Panc1 (cell line): ENCODE data around the gene NR2C1. TPM values are rescaled to one million over a fixed set of nuclear protein-coding genes. Genes with fewer than 3 reads are reported as not detected.

ENCODE experiments used
- ATAC-seq: fragments of 200-7000 bp; cut with Tn5 transposase; 2 replicates; pipeline ENCODE4 v1.9.1; 2020; ENCODE audit warnings: mild to moderate bottlenecking, moderate library complexity
- BruUV-seq: library from RNA; stranded (reverse); fragments of 400-500 nt; replicated peaks from 2 replicates; lab custom pipeline; 2021; lab: Mats Ljungman, UMichigan
- CTCF ChIA-PET: fragments of 300-600 bp; sonication (Branson Sonifier 250); formaldehyde crosslinking; loops from one replicate; lab custom pipeline; 2022; ENCODE audit warnings: antibody characterized with exemption; lab: Charles Lee
- POLR2A ChIA-PET: fragments of 300-600 bp; sonication (Branson Sonifier 250); formaldehyde crosslinking; loops from one replicate; lab custom pipeline; 2022; ENCODE audit warnings: antibody characterized with exemption; lab: Charles Lee
- DNase-seq: peaks from one replicate; pipeline ENCODE4 v3.0.0-alpha.2; 2010; ENCODE audit warnings: low read depth, low spot score
- H3K27ac ChIP-seq: 2 replicates; pipeline ENCODE4 v1.5.1; 2011; ENCODE audit warnings: mild to moderate bottlenecking, low read length, inconsistent platforms
- H3K27me3 ChIP-seq: fragments of 200-500 bp; sonication (Bioruptor generic); 2 replicates; pipeline ENCODE4 v1.6.0; 2014; ENCODE audit warnings: low read length, inconsistent platforms; ENCODE audit not compliant: control insufficient read depth, insufficient read depth
- H3K36me3 ChIP-seq: fragments of 200-500 bp; sonication (Bioruptor generic); 2 replicates; pipeline ENCODE4 v1.5.1; 2014; ENCODE audit warnings: inconsistent platforms, mild to moderate bottlenecking, low read length, moderate library complexity; ENCODE audit not compliant: control insufficient read depth, insufficient read depth
- H3K4me1 ChIP-seq: 2 replicates; pipeline ENCODE4 v1.5.1; 2011; ENCODE audit warnings: inconsistent platforms, mild to moderate bottlenecking, low read length, moderate library complexity; ENCODE audit not compliant: control insufficient read depth, insufficient read depth
- H3K4me3 ChIP-seq, 2 experiments: 2 replicates each; pipeline ENCODE4 v1.5.1; 2011 to 2012; ENCODE audit warnings: low read depth in 2 of 2, low read length in 2 of 2, mild to moderate bottlenecking in 2 of 2, inconsistent platforms in 1 of 2, moderate library complexity in 1 of 2
- H3K9me3 ChIP-seq: fragments of 200-500 bp; sonication (Bioruptor generic); 2 replicates; pipeline ENCODE4 v1.5.1; 2014; ENCODE audit warnings: low read depth, mild to moderate bottlenecking, inconsistent platforms, low read length, moderate library complexity; ENCODE audit not compliant: control insufficient read depth, insufficient read depth
- POLR2AphosphoS5 ChIP-seq: IDR thresholded peaks from 2 replicates; pipeline ENCODE4 v1.6.1; 2012; ENCODE audit warnings: mild to moderate bottlenecking, low read depth, low read length, moderate library complexity
- SIN3A ChIP-seq: IDR thresholded peaks from 2 replicates; pipeline ENCODE4 v1.6.1; 2012; ENCODE audit warnings: low read depth, mild to moderate bottlenecking, low read length, moderate library complexity, borderline replicate concordance; ENCODE audit not compliant: insufficient read depth
- TCF7L2 ChIP-seq: IDR thresholded peaks from 2 replicates; pipeline ENCODE4 v1.6.1; 2011; ENCODE audit warnings: mild to moderate bottlenecking, low read depth, low read length, inconsistent platforms
- in situ Hi-C: cut with HindIII; loops from 2 replicates; pipeline ENCODE4 v1.10.0; 2016; ENCODE audit warnings: low sequenced_read_pairs, low pct_unique_long_range_greater_than_20kb
- intact Hi-C: fragments of 100-400 bp; cut with micrococcal nuclease; formaldehyde crosslinking; loops from one replicate; pipeline ENCODE4 v1.10.0; 2022; ENCODE audit not compliant: unreplicated experiment
- total RNA-seq: library from RNA; stranded (reverse); gene quantifications from one replicate; pipeline ENCODE4 v1.2.1, GENCODE V29; 2021; ENCODE audit not compliant: unreplicated experiment
- TF ChIP-seq, protein P1 (sequence below): fragments of 450-650 bp; IDR thresholded peaks from 2 replicates; pipeline ENCODE4 v1.5.1; 2017; ENCODE audit warnings: mild to moderate bottlenecking
- TF ChIP-seq, protein P2 (sequence below), 2 experiments: IDR thresholded peaks; 2 replicates each; pipeline ENCODE4 v1.6.1; 2011 to 2012; ENCODE audit warnings: low read depth in 2 of 2, control low read depth in 1 of 2, low read length in 1 of 2, mild to moderate bottlenecking in 1 of 2, moderate library complexity in 1 of 2; ENCODE audit not compliant: insufficient read depth in 1 of 2

The NR2C1 gene
- total RNA-seq, 1 experiment from 2014 or later, result 84.6 TPM

DNA sequence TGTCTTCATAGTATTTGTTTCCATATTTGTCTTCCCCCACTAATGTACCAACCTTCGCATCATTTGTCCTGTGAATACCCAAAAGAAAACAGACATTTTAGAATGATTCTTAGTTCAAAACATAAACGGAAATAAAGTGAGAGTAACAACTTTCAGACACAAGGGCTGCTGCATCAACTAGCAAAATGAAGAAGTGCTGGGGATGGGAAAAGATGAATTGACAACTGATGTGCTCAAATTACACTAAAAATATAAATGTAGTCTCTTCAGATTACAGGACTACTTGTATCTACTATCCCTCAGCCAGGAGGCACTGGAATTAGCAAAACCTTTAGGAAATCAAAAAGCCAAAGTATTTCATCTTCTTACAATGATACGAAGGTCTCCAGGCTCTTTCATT lies 70.7 kb downstream of the NR2C1 start:
- POLR2A ChIA-PET, result no interaction called here
- DNase-seq, result no peak
- peak overlapping the region; percentile 88 for H3K27ac ChIP-seq
- H3K27me3 ChIP-seq, result no peaks in the 10 kb centered on the region
- TF ChIP-seq TCF7L2 (no peak), POLR2AphosphoS5 (no peak), SIN3A (no peak)
- TF ChIP-seq, protein P1, sequence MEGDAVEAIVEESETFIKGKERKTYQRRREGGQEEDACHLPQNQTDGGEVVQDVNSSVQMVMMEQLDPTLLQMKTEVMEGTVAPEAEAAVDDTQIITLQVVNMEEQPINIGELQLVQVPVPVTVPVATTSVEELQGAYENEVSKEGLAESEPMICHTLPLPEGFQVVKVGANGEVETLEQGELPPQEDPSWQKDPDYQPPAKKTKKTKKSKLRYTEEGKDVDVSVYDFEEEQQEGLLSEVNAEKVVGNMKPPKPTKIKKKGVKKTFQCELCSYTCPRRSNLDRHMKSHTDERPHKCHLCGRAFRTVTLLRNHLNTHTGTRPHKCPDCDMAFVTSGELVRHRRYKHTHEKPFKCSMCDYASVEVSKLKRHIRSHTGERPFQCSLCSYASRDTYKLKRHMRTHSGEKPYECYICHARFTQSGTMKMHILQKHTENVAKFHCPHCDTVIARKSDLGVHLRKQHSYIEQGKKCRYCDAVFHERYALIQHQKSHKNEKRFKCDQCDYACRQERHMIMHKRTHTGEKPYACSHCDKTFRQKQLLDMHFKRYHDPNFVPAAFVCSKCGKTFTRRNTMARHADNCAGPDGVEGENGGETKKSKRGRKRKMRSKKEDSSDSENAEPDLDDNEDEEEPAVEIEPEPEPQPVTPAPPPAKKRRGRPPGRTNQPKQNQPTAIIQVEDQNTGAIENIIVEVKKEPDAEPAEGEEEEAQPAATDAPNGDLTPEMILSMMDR, result no peak
- TF ChIP-seq, protein P2, sequence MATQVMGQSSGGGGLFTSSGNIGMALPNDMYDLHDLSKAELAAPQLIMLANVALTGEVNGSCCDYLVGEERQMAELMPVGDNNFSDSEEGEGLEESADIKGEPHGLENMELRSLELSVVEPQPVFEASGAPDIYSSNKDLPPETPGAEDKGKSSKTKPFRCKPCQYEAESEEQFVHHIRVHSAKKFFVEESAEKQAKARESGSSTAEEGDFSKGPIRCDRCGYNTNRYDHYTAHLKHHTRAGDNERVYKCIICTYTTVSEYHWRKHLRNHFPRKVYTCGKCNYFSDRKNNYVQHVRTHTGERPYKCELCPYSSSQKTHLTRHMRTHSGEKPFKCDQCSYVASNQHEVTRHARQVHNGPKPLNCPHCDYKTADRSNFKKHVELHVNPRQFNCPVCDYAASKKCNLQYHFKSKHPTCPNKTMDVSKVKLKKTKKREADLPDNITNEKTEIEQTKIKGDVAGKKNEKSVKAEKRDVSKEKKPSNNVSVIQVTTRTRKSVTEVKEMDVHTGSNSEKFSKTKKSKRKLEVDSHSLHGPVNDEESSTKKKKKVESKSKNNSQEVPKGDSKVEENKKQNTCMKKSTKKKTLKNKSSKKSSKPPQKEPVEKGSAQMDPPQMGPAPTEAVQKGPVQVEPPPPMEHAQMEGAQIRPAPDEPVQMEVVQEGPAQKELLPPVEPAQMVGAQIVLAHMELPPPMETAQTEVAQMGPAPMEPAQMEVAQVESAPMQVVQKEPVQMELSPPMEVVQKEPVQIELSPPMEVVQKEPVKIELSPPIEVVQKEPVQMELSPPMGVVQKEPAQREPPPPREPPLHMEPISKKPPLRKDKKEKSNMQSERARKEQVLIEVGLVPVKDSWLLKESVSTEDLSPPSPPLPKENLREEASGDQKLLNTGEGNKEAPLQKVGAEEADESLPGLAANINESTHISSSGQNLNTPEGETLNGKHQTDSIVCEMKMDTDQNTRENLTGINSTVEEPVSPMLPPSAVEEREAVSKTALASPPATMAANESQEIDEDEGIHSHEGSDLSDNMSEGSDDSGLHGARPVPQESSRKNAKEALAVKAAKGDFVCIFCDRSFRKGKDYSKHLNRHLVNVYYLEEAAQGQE (IDR thresholded peaks at IDR 0.05; ENCODE audit: insufficient read depth in 1 of 2, low read depth in 2 of 2, low read length in 1 of 2), result no peak
- no peak for ATAC-seq
- no TSS peak for BruUV-seq
- intact Hi-C loops, result no loop called here
- in situ Hi-C loops, result no loop called here
- H3K4me1 ChIP-seq, result peaks cover 4% of the 10 kb centered on the region; the same call in 1 of the 2 replicates
- no peaks in the 10 kb centered on the region for H3K9me3 ChIP-seq
- H3K4me3 ChIP-seq, result peak overlapping the region; percentile 77 to 93
- H3K36me3 ChIP-seq, result peaks cover 3% of the 10 kb centered on the region; the same call in 1 of the 2 replicates
- CTCF ChIA-PET, result no interaction called here

DNA sequence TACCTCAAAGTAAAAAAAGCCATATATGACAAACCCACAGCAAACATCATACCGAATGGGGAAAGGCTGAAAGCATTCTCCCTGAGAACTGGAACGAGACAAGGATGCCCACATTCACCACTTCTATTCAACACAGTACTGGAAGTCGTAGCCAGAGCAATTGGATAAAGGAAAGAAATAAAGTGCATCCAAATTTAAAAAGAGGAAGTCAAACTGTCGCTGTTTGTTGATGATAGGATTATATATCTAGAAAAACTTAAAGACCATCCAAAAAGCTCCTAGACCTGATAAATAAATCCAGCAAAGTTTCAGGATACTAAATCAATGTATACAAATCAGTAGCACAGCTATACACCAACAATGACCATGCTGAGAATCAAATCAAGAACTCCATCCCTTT lies 75.1 kb downstream of the NR2C1 start:
- TF ChIP-seq, protein P2 (IDR thresholded peaks at IDR 0.05; ENCODE audit: insufficient read depth in 1 of 2, low read depth in 2 of 2, low read length in 1 of 2), result no peak
- TF ChIP-seq POLR2AphosphoS5, result no peak
- TF ChIP-seq, protein P1, result no peak
- no peak for TF ChIP-seq SIN3A
- no peak for TF ChIP-seq TCF7L2
- in situ Hi-C loops, result no loop called here
- DNase-seq (no peak), ATAC-seq (no peak)
- BruUV-seq, result no TSS peak
- CTCF ChIA-PET, result no interaction called here
- Histone ChIP-seq H3K36me3 (peaks cover 5% of the 10 kb centered on the region; the same call in 1 of the 2 replicates), H3K27ac (no peak overlapping the region), H3K9me3 (no peaks in the 10 kb centered on the region), H3K4me3 (no peak overlapping the region), H3K27me3 (no peaks in the 10 kb centered on the region), H3K4me1 (peaks cover 4% of the 10 kb centered on the region; the same call in 1 of the 2 replicates)
- POLR2A ChIA-PET, result no interaction called here
- intact Hi-C loops, result no loop called here
